22Rv1 (cell line): ENCODE results near the gene MS4A4E.

Experiments
- ZFX ChIP-seq: fragments of 450-650 bp; IDR thresholded peaks from 2 replicates; pipeline ENCODE4 v1.6.1; 2017; ENCODE audit warnings: antibody characterized with exemption, borderline replicate concordance
- TF ChIP-seq, protein P1 (sequence below): fragments of 450-650 bp; IDR thresholded peaks from 2 replicates; pipeline ENCODE4 v1.5.1; 2017; ENCODE audit warnings: mild to moderate bottlenecking

DNA sequence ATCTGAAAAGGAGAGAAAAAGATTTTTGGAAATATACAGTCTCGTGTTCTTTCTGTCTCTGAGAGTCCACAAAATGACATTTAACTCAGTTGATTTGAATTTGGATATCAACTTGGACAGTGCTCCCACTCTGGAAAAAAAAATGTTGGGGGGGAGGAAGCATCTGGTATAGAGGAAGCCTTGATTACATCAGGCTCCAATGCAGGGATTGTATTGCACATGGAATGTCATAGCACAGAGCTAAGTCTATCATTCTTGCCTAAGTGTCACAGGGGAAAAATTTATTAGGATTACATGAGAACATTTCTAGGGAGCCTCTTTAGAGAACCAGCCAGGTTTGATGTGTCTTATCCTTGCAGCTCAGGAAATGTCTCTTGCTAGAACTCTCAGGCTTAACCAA is 83.1 kb downstream of the MS4A4E start:
- TF ChIP-seq, protein P1, sequence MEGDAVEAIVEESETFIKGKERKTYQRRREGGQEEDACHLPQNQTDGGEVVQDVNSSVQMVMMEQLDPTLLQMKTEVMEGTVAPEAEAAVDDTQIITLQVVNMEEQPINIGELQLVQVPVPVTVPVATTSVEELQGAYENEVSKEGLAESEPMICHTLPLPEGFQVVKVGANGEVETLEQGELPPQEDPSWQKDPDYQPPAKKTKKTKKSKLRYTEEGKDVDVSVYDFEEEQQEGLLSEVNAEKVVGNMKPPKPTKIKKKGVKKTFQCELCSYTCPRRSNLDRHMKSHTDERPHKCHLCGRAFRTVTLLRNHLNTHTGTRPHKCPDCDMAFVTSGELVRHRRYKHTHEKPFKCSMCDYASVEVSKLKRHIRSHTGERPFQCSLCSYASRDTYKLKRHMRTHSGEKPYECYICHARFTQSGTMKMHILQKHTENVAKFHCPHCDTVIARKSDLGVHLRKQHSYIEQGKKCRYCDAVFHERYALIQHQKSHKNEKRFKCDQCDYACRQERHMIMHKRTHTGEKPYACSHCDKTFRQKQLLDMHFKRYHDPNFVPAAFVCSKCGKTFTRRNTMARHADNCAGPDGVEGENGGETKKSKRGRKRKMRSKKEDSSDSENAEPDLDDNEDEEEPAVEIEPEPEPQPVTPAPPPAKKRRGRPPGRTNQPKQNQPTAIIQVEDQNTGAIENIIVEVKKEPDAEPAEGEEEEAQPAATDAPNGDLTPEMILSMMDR: no peak
- TF ChIP-seq ZFX: no peak
